GM10847 (cell line): ENCODE results near the gene DOCK2.

Source experiments
- POLR2A ChIP-seq: IDR thresholded peaks from 2 replicates; pipeline ENCODE4 v1.6.1; 2011; ENCODE audit not compliant: insufficient read length; ENCODE audit errors: extremely low read depth

DOCK2 gene

DNA sequence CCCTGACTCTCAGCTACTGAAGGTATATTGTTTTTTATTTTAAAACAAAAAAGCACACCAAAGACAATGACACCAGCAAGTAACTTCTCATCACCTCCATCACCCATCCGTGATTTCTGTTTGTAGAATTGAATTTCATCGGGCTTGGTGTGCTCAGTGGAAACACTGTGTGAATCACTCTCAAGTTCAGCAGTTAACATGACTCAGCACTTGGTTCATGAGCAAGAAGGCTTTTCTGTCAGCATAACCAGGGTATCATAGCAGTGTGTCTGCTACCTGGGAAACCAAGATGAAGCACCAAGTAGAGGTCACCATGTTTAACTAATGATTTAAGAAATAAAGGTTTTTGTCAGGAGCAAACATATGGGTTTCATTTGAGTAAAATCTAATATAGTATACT is 219.5 kb downstream of the DOCK2 start:
- no peak for TF ChIP-seq POLR2A

DNA sequence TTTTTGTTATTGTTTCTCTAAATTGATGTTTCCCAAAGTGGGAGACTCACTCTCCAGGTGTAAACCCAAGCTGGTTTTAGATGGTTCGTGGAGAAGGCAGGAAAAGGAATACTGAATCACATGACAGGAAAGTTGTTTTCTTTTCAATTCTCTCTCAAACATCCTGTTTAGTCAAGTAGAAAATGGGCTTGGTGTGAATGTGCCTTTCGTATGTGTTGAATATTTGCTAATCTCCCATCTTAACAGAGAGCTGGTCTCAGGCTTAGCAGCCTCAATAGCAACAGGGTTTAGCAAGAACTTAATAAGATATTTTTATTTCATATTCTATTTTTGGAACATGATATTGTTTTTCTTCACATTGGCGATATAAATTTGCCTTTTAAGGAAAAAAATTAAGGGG is 223.5 kb downstream of the DOCK2 start:
- TF ChIP-seq POLR2A: no peak

DNA sequence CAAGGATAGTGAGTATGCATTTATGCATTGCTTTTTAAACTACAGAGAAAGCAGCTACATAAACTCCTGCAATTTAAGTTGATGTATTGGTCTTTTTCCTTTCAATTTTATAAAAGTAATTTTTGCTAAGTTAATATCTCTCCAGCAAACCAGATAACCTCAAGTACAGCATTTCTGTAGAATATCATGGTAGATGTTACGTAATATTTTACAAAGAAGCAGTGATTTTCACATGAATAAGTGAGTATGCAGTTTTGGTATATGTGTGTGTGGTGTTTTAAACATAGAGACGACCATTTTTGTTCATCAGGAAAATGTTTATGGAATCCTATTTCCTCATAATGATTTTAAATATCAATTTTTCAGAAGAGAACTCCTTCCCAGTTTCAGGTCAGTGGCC is 224.4 kb downstream of the DOCK2 start:
- TF ChIP-seq POLR2A: no peak

DNA sequence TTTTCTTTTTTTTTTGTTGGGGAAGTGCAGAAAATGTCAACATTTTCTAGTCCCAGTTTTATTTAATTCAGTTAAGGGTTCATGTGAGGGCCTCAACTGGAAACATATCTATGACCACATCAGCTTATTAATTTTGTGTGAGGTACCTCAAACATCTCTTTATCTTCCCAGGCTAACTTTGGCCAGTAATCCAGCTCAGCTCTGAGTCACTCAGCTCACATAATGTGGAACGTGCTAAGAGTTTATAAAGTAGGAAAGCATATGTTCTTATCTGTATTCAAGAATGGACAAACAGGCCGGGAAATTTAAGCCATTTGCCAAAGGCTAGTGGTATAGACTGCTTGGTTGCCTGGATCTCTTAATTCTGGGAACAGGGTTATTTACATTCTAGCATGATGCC is 224.9 kb downstream of the DOCK2 start:
- TF ChIP-seq POLR2A: no peak

DNA sequence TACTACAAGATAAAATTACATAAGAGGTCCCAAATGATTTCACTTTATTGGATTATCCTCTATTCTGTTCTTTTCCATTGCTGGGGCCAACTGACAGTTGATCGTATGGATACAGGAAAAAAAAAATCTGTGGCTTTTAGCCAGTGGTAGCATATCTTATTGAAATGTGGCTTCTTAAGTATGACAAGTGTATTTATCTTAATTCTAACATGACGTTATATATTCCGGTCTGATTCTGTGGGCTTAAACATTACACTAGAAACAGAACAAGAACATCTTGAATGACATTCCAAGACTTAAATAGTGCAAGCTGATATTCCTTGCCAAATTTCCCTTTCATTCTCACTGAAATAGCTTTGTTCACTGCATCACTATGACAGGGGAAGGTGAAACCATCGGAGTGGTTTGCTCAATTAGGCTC is 225.3 kb downstream of the DOCK2 start:
- no peak for TF ChIP-seq POLR2A

DNA sequence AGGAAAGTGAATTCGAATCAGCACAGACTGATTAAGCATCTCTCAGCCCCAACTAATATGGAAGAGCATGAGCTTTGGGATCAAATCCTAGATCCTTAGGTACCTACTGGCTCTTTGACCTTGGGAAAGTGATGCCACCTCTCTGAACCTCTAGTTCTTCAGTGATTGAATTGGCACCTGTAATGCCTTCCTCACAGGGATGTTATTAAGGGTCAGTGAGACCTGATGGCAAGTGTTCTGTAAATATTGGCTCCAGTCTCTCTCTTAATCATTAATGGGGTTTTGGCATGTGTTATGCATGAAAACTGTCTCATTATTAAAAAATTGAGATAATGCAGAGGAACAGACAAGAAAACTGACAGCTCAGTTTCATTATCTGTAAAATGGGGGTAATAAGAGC is 227.4 kb downstream of the DOCK2 start:
- TF ChIP-seq POLR2A: no peak

DNA sequence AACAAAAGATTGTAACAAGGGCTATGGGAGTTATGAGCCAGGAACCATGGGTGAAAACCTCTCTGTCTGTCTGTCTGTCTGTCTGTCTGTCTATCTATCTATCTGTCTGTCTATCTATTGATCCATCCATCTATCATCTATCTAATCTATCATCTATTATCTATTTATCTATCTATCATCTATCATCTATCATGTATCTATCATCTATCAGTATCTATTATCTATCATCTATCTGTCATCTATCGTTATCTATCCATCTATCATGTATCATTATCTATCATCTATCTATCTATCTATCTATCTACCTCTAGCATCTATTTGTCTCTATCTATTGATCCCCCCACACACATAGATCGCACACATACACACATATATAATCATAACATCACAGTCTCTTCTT is 230.3 kb downstream of the DOCK2 start:
- TF ChIP-seq POLR2A: no peak

DNA sequence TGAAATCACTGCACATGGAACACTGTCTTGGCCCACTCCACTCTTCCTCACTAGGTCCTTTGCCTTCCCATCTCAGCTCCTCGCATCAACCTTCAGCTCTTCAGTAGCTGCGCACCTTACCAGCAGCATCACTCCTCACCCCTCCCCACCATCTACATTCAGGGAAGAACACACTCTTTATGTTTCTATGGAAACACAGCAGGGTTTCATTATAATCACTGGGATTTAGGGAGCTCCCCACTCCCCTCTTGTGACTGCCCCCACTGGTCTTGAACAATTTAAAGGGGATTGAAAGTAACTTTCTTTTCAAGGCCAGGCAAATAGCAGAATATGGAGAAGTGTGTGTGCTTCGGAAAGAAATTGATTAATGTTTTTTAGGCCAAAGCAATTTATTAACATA is 232.0 kb downstream of the DOCK2 start:
- no peak for TF ChIP-seq POLR2A

DNA sequence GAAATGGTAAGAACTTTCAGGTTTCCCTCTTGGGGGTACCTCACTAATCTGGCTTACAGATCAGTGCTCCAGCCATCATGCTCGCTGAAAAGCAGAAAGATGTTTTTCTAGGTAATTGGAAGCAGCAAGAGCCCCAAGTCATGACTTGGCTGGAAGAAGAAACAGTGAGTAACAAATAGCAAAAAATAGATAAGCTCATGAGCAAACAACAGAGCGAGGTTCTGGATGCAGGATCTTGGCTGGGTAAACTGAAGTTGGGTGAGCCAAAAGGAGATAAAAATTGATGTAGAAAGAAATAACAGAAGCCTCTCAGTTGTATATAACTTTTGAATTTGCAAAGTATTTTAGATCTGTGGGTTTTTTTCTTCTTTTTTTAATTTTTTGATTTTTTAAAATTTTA is 233.1 kb downstream of the DOCK2 start:
- no peak for TF ChIP-seq POLR2A

DNA sequence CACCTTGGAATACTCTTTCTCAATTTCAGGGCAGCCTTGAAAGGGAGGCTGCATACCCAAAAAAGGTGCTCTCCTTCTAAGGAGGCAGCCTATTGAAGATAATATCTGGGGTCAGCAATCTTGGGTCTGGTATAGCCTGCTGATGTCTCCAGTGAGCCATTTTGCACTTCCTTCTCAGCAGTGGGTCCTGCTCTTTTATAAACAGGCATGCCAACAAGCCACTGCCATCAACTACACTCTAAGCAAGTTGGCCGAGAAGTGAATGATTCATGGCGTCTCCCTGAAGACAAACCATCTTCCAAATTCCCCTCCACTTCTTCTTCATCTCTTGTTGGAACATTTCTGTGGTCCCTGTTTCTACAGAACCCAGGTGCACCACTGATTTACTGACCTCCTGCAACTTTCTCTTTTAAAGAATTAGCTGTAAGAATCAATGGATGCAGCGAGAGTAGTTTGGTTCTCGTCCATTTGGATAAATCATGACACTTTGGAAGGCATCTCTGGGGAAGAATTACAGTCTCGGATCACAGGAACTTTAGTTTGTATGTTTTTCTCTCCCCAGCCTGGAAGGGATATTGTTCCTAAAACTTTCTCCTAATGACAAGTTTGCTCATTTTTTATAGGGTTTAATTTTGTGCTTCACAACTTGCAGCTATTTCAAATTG is 234.9 kb downstream of the DOCK2 start:
- TF ChIP-seq POLR2A: no peak

DNA sequence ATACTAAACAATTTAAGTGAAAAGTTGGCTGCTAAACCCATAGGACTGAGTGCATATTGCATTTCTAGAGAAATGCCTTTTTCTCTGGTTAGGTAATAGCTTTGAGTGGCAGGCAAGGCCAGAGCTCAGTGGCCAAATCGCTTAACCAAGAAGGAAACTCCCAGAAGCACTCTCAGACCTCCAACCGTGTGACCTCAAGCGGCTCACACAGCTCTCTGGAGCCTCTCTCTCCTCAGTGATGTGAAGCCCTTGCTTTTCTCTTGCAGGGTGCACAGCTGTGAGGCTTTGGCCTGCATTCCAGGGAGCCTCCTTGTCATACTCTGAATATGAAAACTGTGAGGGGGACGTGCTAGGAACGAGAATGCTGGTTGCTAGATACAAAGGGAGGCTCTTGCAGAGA is 236.6 kb downstream of the DOCK2 start:
- TF ChIP-seq POLR2A: no peak

DNA sequence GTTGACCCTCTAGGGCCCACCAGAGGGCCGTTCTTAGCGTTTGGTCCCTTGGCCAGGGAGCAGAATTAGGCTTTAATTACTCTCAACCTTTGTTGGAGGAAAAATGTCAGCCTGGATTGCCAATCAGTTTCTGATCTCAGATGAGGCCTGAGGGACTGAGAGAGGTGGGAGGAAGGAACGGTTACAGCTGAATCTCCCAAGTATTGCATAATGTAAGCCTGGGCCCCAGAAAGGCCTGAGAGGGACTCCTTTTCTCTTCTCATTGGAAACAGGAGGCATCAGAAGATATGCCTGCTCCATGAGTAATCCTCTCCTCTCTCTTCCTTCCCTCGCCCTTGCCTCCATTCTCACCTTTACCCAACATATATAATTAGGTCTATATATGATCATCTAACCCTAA is 237.5 kb downstream of the DOCK2 start:
- no peak for TF ChIP-seq POLR2A

DNA sequence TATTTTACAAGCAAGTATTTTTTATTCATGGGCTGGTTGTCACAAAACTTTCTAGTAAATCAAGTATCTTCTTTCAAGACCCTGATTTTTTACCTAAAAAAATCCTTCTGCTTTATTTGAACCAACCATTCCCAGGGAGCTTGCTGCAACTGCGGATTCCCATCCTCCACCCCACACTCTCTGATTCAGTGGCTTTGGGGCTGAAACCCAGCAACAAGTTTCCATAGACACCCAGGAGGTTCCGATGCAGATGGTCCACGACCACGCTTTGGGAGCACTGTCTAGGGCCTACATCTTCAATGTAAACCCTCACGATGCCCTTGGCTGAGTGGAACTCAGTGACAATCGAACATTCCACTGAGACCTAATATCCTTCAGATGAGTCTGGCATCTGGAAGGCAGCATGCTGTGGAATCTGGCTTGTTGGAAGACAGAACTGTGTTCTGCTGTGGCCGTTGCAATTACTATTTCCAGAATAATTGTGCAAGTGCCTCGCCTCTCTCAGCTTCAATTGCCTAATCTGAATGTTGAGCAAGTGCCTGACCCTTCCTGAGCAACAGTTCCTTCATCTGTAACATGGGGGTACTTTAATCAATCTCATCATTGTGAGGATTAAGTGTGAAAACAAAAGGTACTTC is 238.1 kb downstream of the DOCK2 start:
- TF ChIP-seq POLR2A: no peak

DNA sequence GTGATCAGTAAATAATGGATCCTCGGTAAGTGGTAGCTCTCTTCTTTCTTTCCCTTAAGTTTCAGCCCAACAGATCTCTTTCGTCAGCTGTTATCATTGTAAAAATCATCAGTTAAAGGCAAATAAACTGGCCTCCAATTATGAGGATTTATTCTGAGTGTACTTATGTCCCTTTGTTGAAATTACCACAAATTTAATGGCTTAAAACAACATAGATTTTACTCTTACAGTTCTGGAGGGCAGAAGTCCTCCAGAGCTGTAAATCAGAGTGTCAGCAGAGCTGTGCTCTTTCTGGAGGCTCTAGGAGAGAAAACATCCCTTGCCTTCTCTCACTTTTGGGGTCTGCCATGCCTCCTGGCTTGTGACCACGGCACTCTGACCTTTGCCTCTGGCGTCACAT is 238.7 kb downstream of the DOCK2 start:
- no peak for TF ChIP-seq POLR2A

DNA sequence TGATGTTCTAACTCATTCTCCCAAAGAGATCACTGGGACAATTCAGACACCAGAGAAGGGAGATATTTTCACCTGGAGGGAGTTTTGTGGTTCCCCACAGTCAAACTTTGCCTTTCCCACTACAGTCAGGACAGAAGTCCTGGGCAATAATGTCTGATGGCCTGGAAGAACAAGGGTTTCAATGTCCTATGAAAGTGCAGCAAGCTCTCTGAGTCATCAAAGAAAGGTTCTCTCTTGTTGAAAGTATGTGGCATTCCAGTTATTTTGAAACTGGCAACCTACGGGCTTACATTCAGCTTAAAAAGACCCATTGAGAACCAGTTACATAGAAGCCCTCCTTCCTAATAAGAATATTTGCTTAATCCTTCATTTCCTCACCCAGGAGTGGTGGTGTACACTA is 239.3 kb downstream of the DOCK2 start:
- TF ChIP-seq POLR2A: no peak

DNA sequence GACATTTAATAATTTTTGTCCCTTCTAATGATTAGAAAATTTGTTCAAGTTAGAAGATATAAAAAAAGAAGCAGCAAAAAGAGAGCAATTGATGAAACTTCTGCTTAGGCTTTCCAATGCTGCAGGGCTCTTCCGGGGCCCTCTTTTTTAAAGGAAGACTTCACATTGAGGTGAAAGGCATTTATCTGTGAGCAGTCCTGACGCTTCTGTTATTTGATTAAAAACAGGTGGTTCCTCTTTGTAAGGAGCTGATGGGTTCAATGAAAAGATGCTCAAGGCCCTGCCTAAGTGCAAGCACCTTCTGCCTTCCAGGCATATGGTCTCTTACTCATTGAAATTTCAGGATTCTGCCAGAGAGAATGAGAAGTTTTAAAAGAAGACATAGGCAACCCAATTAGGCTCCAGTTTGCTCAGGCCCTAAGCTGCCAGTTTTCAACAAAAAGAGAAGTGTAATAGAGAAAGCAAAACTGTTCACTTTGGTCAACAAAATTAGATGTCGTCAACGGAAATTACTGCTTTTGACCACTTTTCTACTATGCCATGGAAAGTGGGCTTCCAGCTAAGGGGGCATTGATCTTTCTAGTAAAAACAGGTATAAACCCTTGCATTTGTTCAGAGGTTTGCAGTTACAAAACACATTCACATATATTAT is 243.1 kb downstream of the DOCK2 start:
- no peak for TF ChIP-seq POLR2A

DNA sequence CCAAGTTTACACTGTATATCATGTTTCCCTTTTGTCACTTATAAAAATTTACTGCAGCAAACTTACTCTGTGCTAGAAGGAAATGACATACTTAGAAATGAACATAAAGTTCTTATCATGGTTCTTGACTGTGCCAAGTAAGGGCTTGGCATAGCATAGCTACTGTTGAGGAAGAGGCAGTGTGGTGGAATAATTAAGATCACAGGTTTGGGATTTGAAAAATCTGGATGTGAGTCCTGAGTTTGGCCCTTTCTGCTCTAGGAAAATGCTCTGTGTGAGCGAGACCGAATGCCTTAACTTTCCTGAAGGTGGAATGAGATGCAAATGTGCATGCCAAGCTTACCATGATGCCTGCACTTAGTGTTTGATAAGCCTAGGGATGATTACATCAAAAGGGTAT is 243.7 kb downstream of the DOCK2 start:
- no peak for TF ChIP-seq POLR2A

DNA sequence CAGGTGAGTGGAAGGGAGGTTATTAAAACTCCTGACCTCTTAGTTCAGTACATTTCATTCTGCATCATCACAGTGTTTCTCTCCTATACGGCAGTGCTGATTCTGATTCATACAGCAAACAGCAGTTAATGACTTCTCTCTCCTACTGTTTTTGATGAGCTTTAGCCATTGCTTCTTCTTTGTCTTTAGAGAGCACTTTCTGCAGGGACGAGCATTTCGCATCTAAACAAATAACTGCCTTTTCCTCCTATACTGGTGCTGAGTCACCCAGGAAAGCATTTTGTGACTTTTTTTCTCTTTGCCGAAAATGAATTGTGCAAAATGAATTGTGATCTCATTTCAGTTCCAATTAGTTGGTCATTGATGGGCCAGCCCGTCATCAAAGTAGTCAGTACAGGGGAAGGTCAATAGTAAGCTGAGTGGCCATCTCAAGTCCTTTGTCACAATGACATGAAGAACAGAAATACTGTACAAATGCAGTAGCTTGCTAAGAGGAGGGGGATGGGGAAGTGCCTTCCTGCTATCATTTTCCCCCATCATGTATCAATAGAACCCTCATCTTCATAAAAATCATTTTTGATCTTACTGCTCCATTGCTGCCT is 244.7 kb downstream of the DOCK2 start:
- TF ChIP-seq POLR2A: no peak
